GM19397 (cell line): ENCODE data around the gene CFAP210.

Source experiments
- ATAC-seq: cut with Tn5 transposase; IDR thresholded peaks from one replicate; pipeline ENCODE4 v1.9.1; 2021; ENCODE audit warnings: mild to moderate bottlenecking, moderate library complexity; ENCODE audit not compliant: unreplicated experiment

CFAP210 gene, protein sequence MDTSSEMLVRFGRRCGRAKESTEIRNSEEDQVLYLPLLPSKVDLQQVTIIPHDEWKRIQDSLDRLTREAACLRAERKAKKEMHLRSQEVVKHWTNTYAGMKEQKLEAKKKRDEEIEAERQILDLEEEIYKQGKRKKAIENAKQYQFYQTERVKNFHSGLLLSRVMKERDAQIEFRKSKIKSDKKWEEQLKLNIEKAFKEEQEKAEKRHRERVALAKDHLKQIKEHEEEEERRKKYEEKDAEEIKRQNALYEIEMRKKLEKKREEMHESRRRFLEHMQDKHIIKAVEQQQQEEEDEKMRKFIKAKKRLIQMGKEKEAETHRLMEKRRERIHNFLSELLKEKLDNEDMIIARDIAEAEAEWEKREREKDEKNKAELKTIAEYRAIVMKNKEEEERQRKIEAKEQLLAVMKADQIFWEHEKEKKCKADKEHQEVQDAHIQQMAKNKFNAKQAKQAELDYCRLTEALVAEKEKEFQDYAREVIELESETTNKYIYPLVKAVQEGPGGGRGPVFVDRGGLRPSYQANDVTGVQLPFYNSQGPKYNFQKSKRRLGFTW

DNA sequence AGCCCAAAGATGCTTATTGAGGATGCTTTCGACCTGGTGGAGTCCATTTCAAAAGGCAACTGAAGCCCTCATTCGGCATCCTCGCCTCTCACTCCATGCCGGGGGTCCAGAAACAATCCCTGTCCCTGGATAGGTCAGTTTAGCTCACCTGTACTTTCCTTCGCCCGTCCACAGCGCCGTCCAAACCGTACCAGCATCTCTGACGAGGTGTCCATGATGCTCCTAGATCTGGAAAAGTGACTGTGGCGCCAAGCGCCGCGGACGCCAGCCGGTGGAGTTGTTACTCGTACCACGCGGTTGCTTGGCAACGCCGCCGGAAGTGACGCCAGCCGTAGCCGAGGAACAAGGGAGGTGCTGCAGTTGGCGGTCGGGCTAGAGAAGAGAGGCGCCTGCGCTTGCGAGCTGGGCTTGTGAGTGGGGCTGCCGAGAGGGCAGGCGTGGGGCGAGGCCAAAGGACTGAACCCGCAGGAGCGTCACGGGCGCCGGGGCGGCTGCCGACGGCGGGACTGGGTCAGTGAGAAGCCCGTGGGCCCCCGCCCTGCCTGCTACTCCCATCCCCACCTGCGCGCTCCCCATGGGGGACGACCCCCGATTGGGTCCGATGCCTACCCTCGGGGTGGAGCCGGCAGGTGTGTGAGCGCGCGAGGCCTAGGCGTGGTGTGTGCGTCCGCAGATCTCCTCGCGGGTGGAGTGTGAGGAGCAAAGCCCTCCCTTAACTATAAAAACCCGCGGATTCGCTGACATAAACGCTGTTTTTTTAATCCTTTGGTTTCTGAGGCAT lies at the start of gene CFAP210, which contains the start of gene PHOSPHO2:
Gene CFAP210 (minus strand): TSS at position 293 of the 781 bp plus-strand sequence. CDS start 78 bp downstream, at position 215.
Gene PHOSPHO2 (plus strand): TSS at position 357 of the 781 bp plus-strand sequence. CDS start 6,503 bp downstream, outside the sequence.
- peak; percentile 100 for ATAC-seq

DNA sequence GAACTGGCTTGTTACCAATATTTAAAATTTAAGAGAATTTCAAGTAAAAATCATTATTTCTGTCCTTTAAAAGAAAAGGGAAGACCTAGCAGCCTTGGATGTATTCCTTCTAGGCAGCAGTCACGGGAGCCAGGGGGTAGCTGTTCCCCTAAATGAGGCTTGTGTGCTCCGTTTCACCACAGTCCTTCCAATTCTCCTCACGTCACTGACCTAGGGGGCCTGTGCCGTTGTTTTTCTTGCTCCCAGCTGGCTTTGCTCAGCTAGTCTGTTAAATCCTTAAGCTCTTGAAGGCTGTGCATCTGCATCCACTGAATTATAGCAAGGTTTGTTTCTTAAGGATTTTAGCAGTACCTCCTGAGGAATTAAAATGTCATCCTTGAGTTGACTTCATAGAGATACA lies 49.3 kb upstream of the CFAP210 start:
- ATAC-seq: no peak

DNA sequence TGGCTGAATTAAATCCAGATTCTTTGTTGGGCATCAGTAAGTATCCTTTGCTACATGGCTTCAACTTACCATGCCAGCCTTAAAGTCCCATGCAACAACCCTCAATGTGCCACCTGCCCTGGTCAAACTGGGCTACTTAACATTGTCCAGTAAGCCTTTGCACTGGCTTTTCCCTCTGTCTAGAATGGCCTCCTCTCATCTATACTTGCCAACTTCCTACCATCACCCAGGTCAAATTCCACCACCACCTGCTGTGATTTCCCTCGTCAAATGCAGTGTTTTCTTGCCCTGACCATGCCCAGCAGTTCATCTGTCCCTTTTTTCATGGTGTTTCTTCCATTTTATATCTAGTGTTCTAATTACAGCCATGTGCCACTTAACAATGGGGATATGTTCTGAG lies 45.1 kb upstream of the CFAP210 start:
- no peak for ATAC-seq

DNA sequence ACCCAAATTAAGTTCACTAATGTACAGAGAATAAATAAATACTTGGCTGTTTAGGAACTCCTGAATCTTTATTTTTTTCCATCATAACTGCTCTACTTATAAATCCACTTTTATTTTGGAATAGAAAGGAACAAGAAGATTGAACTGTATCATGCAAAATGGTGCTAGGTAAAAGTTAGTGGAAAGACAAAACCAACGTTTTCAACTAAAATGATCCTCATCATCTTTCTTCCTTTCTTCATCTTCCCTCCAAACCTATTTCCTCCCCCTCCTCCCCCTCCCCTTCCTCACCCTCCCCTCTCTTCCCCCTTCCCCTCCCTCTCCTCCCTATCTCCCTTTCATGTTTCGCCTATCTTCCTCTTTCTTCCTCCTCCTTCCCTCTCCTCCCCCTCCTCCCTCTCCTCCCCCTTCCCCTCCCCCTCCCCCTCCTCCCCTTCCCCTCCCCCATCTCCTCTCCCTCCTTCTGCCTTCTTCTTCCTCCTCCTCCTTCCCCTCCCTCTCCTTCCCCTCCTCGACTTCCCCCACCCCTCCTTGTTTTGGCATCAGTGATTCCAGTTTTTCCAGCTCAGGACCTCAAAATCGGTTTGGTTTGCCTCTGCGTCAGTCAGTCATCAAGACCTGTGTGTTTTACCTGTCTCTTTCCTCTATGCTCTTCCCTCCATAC lies 44.5 kb upstream of the CFAP210 start:
- ATAC-seq: no peak

DNA sequence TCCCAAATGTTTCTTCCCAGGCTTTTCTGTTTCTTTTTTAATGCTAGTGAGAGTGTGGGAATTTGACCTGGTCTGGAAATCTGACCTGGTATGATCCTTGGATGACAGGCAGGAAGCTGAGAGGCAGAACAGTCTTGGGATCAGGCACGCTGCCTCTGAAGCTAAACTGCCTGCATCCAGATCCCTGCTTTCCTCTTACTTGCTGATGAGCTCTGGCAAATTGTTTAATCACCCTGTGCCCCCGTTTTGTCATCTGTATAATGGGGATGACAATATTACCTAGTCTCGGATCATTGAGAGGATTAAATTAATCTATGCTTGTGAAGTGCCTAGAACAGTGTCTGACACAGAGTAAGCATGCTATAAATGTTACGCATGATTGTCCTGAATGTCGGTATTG lies 42.7 kb upstream of the CFAP210 start:
- no peak for ATAC-seq

DNA sequence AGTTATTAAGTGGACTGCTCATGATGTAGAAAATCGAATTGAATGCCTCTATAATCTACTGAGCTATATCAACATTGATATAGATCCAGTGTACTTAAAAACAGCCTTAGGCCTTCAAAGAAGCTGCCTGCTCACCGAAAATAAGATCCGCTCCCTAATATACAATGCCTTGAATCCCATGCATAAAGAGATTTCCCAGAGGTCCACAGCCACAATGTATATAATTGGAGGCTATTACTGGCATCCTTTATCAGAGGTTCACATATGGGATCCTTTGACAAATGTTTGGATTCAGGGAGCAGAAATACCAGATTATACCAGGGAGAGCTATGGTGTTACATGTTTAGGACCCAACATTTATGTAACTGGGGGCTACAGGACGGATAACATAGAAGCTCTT lies 41.4 kb upstream of the CFAP210 start:
- no peak for ATAC-seq

DNA sequence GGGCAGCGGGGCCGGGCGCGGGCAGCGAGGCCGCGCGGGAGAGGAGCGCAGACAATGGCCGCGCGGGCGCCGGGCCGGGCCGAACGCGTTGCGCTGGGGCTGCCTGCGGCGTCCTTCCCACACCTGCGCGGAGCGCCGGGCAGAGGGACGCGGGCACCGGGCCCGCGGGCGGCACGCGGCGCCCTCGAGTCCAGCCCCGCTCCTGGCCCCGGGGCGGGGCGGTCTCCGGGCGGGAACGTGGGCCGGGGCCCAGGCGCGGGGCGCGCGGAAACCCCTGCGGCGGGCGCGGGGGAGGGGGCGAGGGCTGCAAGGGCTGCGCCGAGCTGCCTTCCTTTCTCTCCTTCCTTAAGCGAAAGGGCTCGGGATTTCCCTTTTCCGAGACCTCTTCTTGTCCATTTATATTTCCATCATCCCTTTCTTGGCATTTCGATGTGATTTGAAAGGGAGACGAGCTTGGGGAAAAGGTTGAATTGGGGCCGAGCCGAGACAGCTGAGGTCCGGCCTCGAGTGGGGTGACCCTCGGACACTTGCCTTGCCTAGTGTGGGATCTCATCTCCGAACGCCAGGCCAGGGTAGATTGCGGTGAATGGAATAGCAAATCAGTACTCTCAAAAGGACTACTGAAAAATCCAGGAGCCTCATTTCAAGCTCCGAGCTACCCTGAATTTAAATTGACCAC lies 40.1 kb upstream of the CFAP210 start:
- peak; percentile 49 for ATAC-seq

DNA sequence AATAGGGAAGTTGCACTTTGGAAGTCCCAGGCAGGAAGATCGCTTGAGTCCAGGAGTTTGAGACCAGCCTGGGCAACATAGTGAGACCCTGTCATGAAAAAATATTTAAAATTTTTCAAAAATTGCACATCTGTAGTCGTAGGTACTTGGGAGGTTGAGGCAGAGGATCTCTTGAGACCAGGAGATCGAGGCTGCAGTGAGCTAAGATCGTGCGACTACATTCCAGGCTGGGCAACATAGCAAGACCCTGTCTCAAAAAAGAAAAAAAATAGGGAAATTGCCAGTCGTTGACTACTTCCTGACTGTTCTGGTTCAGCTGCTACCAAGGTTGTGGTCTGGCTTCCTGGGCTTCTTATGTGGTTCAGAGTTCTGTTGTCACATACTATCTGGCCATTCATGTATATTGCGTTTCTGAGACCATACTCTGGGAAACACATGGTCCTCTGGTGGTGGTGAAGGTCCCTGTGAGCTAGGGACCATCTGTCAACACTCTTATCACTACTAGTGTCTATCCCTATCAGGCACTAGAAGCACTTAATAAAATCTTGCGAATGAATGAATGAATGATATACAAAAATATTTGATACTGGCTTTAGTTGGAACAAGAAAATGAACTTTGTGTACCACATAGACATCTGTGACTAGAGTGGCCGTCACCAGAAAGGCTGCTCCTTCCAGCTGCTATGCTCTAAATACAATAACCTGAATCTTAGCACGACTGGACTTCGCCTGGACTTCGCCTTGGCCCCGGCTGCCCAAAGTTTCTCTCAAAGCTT lies 38.6 kb upstream of the CFAP210 start:
- ATAC-seq: no peak

DNA sequence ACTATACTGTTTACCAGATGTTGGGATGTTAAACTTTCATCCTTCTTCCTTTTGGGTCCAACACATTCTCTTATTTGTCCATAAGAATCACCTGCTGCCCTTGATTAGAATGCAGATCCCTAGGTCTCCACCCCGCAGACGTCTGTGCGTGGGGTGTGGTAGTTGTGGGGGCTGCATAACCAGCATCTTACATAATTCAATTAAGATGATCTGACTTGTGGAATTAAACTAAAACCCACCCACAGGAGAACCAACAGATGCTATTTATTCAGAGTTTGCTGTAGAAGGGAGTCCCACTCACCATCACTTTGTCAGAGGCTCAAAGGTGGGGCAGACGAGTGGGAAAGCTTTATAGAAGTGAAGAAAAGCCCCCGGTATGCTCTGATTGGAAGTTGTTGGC lies 37.9 kb upstream of the CFAP210 start:
- ATAC-seq: no peak

DNA sequence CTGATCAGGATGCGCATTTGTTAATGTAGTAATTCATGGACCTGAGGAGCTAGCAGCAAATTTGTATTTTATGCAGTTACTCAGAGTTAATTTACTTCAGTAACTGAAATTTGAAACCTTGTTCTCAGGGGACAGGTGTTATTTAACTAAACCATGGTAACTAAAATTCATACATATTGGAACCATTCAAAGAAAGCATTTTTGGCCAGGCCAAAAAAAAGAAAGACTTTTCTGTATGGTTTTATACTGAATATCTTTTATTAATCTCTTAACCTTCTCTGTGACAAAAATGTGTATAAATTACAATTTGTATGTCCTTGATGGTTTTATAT lies 35.0 kb upstream of the CFAP210 start:
- ATAC-seq: no peak

DNA sequence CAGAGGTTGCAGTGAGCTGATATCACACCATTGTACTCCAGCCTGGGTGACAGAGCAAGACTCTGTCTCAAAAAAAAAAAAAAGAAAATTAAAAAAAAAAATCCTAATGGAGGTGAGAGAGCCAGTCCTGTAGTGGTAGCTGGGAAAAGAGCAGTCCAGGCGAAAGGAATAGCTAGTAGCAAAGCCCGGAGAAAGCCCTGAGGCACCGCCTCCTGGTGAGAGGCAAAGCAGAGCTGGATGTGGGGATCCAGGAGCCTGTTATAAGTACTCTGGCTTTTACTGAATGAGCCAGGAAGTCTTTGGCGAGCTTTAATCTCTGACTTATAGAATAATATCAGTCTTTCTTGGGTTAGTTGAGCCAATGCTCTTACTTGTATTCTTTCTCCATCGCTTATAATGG lies 32.9 kb upstream of the CFAP210 start:
- ATAC-seq: no peak

DNA sequence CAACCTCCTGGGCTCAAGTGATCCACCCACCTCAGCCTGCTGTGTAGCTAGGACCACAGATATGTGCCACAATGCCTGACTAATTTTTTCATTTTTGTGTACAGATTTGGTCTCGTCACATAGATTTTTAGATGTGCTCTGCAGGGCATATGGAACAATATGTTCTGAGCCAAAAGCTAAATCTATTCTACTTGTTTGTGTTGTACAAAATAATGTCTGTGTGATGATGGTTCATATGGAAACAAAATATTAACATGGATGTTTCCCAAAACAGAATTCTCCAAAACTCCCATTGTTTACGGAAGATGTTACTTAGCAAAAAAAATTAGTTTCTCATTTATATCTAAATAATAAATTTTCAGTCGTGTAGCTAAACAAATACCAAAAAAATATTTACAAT lies 26.8 kb upstream of the CFAP210 start:
- ATAC-seq: no peak

DNA sequence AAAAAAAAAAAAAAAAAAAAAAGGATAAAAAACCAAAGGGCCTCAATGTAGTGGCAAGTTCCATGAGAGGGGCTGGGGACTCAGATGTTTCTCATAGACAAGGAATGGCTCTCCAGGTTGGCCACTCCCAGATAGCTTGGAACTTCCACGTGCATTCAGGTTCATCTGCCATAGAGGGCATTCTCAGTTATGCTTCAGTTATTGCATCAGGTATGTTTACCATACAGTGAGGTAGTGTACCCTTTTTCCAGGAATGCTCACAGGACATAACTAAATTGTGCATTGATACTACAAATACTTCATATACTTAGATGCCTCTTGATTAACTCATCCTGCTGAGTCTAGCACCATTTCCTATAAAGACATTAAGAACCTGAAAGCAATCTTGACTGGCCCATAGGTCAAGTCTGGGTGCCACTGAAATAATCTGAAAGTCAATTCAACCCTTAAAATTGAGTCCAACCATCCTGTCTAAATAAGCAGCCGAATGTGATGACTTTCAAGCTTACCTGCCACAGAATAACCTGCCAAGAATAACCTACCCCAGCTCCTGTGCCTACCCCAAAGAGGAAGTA lies 24.8 kb upstream of the CFAP210 start:
- no peak for ATAC-seq

DNA sequence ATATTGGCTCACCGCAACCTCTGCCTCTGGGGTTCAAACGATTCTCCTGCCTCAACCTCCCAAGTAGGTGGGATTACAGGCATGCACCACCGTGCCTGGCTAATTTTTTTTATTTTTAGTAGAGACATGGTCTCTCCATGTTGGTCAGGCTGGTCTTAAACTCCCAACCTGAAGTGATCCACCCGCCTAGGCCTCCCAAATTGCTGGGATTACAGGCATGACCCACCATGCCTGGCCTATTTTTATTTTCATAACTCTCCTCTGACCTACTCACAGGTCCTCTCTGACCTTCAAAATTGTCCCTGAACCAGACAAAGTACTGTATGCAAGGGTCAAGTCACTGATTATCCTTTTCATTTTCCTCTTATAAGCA lies 23.5 kb upstream of the CFAP210 start:
- no peak for ATAC-seq

DNA sequence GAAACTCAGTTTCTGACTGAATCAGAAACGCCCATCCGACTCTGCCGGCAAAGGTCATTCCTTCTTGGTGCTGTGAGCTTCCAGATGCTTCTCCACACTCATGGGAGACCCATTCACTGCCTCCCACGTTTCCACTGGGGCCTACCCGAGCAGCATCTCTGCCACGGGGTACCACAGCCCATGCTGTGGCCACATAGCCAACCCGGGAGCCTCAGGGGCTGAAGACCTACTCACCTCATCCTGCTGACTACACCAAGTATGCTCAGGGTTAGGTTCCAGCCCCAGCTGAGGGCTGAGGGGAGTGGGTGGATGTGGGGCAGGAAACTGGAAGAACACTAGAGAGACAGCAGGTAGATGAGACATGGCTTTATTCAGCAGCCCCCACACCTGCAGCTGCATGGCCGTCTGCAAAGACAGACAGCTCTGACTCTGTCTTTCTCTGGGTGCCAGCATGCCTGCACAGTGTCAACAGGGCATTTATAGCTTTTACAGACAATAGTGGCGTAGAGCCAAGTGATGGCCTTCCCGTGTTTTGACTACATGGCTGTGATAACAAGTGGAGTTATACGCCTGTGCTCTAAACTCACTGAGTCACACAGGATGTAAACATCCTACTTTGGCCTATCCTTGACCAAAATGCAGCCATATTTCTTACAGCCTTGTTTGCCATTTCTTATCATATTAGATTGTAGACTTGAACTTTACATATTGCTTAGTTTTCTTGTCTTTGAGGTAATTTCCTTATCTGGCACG lies 22.9 kb upstream of the CFAP210 start:
- ATAC-seq: no peak

DNA sequence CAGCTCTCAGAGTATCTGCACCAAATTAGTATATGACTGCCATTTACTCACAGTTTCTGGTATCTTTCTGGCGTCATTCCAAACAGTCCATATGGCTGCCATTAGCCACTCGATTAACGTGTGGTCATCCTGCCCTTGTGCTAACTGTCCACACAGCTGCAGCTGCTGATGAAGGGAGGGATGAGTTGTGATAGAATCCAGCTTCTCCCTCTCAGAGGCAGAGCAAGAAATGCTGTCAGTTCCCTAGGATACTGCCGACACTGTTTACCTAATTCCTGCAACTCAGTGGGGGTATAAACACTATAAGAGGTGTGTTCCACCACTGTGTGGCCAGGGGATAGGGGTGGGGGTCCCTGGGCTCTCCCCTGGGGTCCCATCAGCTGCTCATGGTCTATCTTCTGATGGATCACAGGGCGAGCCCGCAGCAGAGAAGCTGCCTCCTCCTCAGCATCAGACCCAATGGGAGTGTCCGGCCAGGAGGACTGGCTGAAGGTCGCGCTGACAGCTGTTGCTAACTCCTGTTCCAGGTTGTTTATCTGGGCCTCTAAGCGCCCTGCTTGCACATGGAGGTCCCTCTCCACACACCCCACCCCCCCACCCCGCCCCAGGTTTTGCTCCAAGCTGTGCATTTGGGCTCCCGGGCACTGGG lies 22.2 kb upstream of the CFAP210 start:
- ATAC-seq: no peak

DNA sequence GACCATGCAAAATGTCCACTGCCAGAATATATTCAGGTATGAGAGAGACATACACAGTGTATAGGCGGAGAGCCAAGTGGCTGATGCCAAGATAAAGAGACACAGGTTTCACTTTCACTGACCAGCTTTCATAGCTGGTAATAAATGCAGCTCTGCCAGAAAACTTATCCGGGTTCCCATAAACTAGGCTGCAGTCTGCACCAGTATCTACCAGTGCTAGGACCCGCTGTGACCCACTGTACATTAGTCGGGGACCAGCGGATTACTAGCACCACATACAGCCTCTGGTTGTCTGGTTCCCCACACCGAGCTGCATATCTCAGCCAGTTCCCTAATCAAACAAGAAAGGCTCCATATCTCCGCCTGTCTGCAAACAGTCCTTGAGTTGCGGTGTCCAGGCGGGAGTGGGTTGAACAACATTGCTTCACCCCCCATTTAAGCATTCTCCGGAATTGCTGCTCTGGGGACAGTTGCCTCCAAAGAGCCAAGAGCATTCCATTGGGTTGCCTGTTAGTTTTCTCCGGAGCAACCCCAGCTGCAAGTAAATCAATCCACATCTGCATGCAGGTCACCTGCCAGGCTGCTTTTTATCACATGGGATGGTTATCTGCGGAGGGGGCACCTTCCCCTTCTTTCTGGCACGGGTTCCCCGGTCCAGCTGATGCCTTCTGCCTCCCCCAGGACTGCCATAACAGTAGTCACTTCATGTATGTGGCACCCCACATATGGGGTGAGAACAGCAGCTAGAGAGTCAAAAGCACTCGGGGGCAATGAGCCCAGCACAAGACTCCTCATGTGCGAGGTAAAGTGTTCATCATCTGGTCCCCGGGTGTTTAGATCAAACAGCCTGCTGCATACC lies 21.4 kb upstream of the CFAP210 start:
- ATAC-seq: no peak

DNA sequence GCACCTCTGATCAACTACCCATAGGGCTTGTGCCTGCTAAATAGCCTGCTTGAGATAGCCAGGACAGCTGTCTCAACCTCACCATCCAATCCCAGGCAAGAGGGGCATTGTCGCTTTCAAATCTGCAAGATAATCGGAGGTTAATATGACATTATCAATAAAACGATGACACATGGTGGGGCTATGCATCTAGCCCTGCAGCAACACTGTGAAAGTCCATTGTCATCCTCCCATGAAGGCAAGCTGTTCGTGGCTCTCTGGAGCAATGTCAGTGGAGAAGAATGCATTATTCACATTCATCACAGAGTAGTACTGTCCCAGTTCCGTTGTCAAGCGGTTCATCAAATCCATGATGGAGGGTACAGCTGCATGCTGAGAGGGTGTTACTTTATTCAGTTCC lies 20.5 kb upstream of the CFAP210 start:
- no peak for ATAC-seq
